Tibial nerve (tissue), 4 donors: ENCODE results near the gene SMIM35.

Source experiments
- EP300 ChIP-seq, 2 donors: sonication (generic); formaldehyde crosslinking; IDR thresholded peaks; one replicate each; pipeline ENCODE4 v1.6.1; 2017; ENCODE audit warnings: antibody characterized with exemption in 2 of 2, mild to moderate bottlenecking in 1 of 2
- POLR2A ChIP-seq, 2 donors: fragments of 450-650 bp; IDR thresholded peaks; one replicate each; pipeline ENCODE4 v1.6.1; 2017; ENCODE audit warnings: antibody characterized with exemption in 2 of 2, mild to moderate bottlenecking in 2 of 2, moderate library complexity in 2 of 2
- TF ChIP-seq, protein P1 (sequence below), 5 experiments: fragments of 200-600 bp in 3 of 5; fragments of 450-650 bp in 2 of 5; sonication (generic) in 3 of 5; IDR thresholded peaks; one replicate each; pipeline ENCODE4 v1.5.1; 2016 to 2019; ENCODE audit warnings: antibody characterized with exemption in 5 of 5, mild to moderate bottlenecking in 3 of 5, moderate library complexity in 2 of 5

DNA sequence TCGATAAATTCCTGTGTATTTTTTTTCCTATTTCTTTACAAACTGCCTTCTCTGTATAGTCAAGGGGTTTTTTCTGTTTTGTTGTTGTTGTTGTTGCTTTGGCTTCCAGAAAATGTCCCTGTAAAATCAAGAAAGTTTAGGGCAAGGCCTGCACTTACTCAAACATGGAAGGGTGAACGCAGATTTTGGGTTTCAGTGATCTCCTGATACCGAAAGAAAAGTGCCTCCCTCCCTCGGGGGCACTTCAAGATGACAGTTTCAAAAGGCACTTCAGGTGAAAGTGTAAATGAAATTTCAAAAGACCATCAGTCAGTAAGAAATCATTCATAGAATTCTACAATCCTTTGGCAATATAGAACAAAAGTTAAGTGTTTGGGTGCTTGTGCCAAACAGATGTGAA lies 53.3 kb downstream of the SMIM35 start:
- TF ChIP-seq, protein P1, sequence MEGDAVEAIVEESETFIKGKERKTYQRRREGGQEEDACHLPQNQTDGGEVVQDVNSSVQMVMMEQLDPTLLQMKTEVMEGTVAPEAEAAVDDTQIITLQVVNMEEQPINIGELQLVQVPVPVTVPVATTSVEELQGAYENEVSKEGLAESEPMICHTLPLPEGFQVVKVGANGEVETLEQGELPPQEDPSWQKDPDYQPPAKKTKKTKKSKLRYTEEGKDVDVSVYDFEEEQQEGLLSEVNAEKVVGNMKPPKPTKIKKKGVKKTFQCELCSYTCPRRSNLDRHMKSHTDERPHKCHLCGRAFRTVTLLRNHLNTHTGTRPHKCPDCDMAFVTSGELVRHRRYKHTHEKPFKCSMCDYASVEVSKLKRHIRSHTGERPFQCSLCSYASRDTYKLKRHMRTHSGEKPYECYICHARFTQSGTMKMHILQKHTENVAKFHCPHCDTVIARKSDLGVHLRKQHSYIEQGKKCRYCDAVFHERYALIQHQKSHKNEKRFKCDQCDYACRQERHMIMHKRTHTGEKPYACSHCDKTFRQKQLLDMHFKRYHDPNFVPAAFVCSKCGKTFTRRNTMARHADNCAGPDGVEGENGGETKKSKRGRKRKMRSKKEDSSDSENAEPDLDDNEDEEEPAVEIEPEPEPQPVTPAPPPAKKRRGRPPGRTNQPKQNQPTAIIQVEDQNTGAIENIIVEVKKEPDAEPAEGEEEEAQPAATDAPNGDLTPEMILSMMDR (IDR thresholded peaks at IDR 0.05) = no peak
- no peak for TF ChIP-seq POLR2A (IDR thresholded peaks at IDR 0.05)
- TF ChIP-seq EP300 (IDR thresholded peaks at IDR 0.05) = no peak
